ENCODE results near the gene ARL15. TPM values are rescaled to one million over a fixed set of nuclear protein-coding genes. Genes with fewer than 3 reads are reported as not detected.

The ARL15 gene
- total RNA-seq, 1 experiment from 2014 or later, result 140 TPM

DNA sequence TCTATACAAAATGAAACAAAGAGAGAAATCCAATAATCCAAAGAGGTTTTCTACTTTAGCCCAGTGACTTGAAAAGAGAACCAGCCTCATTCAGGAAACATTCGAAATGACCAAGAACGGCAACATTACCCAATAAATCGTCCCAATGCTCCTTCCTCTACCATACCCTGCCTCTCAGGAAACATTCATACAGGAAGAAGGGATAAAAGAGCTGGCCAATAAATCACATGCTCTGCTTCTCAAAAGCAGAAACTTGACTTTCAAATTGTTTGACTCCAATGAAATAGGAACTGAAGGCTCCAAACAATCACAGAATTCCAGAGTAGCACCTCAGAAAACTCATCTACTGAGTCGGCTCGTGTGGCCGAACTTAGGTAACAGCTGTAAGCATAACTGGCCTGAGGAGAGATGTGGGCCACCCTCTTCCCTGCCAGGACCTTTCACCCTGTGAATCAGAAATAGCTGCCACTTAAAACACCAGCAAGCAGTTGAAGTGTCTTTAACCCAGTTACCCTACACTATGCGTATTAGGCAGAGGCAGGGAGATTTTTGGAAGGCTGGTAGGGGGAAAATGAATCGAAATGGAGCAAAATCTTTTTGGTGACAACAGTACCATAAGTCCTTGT is 14.6 kb downstream of the ARL15 start:
- Histone ChIP-seq H3K27me3 (replicated peaks; ENCODE audit: control insufficient read depth, insufficient read depth, low read length) (no peaks in the 10 kb centered on the region), H3K36me3 (ENCODE audit: control insufficient read depth, insufficient read depth, low read length) (no peaks in the 10 kb centered on the region), H3K4me3 (ENCODE audit: low read depth, low read length) (no peak overlapping the region), H3K9me3 (no peaks in the 10 kb centered on the region), H3K4me1 (peaks cover 17% of the 10 kb centered on the region)
- Mint-ChIP-seq H3K27ac (ENCODE audit: unreplicated experiment) (no peak overlapping the region), H3K27me3 (ENCODE audit: insufficient read depth, unreplicated experiment) (no peaks in the 10 kb centered on the region), H3K4me3 (ENCODE audit: unreplicated experiment) (no peak overlapping the region), H3K9me3 (ENCODE audit: unreplicated experiment) (no peaks in the 10 kb centered on the region), H3K4me1 (ENCODE audit: low read depth, unreplicated experiment) (peaks cover 36% of the 10 kb centered on the region), H3K36me3 (ENCODE audit: insufficient read depth, unreplicated experiment) (no peaks in the 10 kb centered on the region)
- TF ChIP-seq, protein P1, sequence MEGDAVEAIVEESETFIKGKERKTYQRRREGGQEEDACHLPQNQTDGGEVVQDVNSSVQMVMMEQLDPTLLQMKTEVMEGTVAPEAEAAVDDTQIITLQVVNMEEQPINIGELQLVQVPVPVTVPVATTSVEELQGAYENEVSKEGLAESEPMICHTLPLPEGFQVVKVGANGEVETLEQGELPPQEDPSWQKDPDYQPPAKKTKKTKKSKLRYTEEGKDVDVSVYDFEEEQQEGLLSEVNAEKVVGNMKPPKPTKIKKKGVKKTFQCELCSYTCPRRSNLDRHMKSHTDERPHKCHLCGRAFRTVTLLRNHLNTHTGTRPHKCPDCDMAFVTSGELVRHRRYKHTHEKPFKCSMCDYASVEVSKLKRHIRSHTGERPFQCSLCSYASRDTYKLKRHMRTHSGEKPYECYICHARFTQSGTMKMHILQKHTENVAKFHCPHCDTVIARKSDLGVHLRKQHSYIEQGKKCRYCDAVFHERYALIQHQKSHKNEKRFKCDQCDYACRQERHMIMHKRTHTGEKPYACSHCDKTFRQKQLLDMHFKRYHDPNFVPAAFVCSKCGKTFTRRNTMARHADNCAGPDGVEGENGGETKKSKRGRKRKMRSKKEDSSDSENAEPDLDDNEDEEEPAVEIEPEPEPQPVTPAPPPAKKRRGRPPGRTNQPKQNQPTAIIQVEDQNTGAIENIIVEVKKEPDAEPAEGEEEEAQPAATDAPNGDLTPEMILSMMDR (IDR thresholded peaks at IDR 0.05; ENCODE audit: insufficient read depth in 1 of 2, low read depth in 1 of 2, low read length in 1 of 2, severe bottlenecking in 1 of 2, unreplicated experiment in 1 of 2), result no peak
- intact Hi-C loops (cut with micrococcal nuclease; ENCODE audit: unreplicated experiment), result no loop called here
- BruUV-seq (replicated peaks), result no TSS peak
- ChIA-PET POLR2A (no interaction called here), CTCF (no interaction called here)
- DNase-seq, result no peak

DNA sequence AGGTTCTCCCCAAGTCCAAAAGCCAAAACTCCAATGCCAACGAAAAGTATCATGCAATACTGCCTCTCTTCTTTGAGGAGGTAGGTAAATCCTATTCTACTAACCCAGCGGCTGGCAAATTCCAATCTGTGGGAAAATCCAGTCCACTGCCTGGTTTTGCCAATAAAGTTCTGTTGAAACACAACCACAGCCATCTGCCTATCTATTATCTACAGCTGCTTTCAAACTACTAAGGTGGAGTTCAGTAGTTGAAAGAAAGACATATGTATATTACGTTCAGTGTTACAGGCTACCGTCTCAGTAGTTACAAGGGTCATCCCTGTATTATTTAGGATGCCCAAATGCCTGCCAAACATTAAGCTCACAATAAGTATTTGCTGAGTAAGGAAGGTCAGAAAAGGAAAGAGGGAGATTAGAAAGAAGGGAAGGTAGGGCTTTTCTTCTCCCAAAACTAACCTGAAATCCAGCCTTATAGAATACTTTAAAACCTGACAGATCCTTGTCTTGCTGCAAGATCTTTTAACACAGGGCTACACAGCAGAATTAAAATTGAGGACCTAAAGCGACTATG is 16.2 kb downstream of the ARL15 start:
- Mint-ChIP-seq H3K4me1 (ENCODE audit: low read depth, unreplicated experiment) (peaks cover 25% of the 10 kb centered on the region), H3K4me3 (ENCODE audit: unreplicated experiment) (no peak overlapping the region), H3K27me3 (ENCODE audit: insufficient read depth, unreplicated experiment) (no peaks in the 10 kb centered on the region), H3K36me3 (ENCODE audit: insufficient read depth, unreplicated experiment) (no peaks in the 10 kb centered on the region), H3K27ac (ENCODE audit: unreplicated experiment) (no peak overlapping the region), H3K9me3 (ENCODE audit: unreplicated experiment) (no peaks in the 10 kb centered on the region)
- Histone ChIP-seq H3K27me3 (replicated peaks; ENCODE audit: control insufficient read depth, insufficient read depth, low read length) (no peaks in the 10 kb centered on the region), H3K4me1 (peaks cover 11% of the 10 kb centered on the region; the same call in 1 of the 2 replicates), H3K36me3 (ENCODE audit: control insufficient read depth, insufficient read depth, low read length) (no peaks in the 10 kb centered on the region), H3K9me3 (no peaks in the 10 kb centered on the region), H3K4me3 (ENCODE audit: low read depth, low read length) (no peak overlapping the region)
- ChIA-PET CTCF (interaction anchor here (0.7 kb wide), 1 partner anchor 16 kb away, joined by 3 read pairs; the partner anchor contains the start of gene ARL15), POLR2A (no interaction called here)
- TF ChIP-seq, protein P1 (IDR thresholded peaks at IDR 0.05; ENCODE audit: insufficient read depth in 1 of 2, low read depth in 1 of 2, low read length in 1 of 2, severe bottlenecking in 1 of 2, unreplicated experiment in 1 of 2), result no peak
- intact Hi-C loops (cut with micrococcal nuclease; ENCODE audit: unreplicated experiment), result no loop called here
- no peak for DNase-seq
- no TSS peak for BruUV-seq (replicated peaks)

DNA sequence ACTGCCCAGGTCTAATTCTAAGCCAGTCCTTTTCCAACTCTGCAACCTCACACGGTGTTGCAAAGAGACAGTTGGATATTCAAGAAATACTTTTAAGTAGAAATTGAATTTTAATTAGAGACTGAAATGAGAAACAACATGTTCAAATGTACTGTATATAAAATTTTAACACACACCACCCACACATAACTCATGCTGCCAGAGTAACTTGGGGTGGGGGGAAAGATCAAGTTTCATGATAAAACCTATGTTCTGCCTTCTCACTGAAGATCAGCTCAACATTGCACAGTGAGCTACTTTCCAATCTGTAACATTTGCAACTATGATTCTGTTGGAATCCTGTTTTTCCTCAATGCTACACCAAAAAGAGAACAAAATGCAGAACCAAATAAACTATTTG is 17.5 kb downstream of the ARL15 start:
- Histone ChIP-seq H3K4me3 (ENCODE audit: low read depth, low read length) (no peak overlapping the region), H3K27me3 (replicated peaks; ENCODE audit: control insufficient read depth, insufficient read depth, low read length) (no peaks in the 10 kb centered on the region), H3K4me1 (peaks cover 11% of the 10 kb centered on the region; the same call in 1 of the 2 replicates), H3K9me3 (no peaks in the 10 kb centered on the region), H3K36me3 (ENCODE audit: control insufficient read depth, insufficient read depth, low read length) (no peaks in the 10 kb centered on the region)
- no TSS peak for BruUV-seq (replicated peaks)
- Mint-ChIP-seq H3K4me1 (ENCODE audit: low read depth, unreplicated experiment) (peaks cover 15% of the 10 kb centered on the region), H3K27me3 (ENCODE audit: insufficient read depth, unreplicated experiment) (no peaks in the 10 kb centered on the region), H3K9me3 (ENCODE audit: unreplicated experiment) (no peaks in the 10 kb centered on the region), H3K4me3 (ENCODE audit: unreplicated experiment) (no peak overlapping the region), H3K36me3 (ENCODE audit: insufficient read depth, unreplicated experiment) (peaks cover 7% of the 10 kb centered on the region), H3K27ac (ENCODE audit: unreplicated experiment) (no peak overlapping the region)
- TF ChIP-seq, protein P1 (IDR thresholded peaks at IDR 0.05; ENCODE audit: insufficient read depth in 1 of 2, low read depth in 1 of 2, low read length in 1 of 2, severe bottlenecking in 1 of 2, unreplicated experiment in 1 of 2), result no peak
- ChIA-PET CTCF (no interaction called here), POLR2A (no interaction called here)
- intact Hi-C loops (cut with micrococcal nuclease; ENCODE audit: unreplicated experiment), result no loop called here
- no peak for DNase-seq

Data from Caco-2 (cell line).